Eye (tissue), 1 donor: ENCODE results near the gene ABHD17C.

ENCODE experiments used
- DNase-seq: peaks from one replicate; pipeline ENCODE4 v3.0.0-alpha.2; 2015

Gene ABHD17C

DNA sequence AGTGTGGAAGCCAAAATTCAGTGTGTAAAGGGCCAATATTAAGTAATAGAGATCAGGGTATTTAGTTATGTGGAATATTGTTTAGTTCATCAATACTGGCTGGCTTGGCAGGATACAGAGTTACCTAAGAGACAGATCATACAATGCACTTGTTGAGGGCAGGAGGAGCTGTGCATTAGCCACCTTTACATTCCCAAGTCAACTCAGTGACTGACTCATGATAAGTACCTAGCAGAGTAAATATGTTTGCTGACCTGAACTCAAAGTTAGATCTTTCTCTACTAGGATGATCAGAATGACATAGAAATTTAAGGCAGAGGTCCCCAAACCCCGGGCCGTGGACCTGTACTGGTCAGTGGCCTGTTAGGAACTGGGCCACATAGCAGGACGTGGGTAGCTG, 3.5 kb upstream of the ABHD17C start:
- DNase-seq, result no peak

DNA sequence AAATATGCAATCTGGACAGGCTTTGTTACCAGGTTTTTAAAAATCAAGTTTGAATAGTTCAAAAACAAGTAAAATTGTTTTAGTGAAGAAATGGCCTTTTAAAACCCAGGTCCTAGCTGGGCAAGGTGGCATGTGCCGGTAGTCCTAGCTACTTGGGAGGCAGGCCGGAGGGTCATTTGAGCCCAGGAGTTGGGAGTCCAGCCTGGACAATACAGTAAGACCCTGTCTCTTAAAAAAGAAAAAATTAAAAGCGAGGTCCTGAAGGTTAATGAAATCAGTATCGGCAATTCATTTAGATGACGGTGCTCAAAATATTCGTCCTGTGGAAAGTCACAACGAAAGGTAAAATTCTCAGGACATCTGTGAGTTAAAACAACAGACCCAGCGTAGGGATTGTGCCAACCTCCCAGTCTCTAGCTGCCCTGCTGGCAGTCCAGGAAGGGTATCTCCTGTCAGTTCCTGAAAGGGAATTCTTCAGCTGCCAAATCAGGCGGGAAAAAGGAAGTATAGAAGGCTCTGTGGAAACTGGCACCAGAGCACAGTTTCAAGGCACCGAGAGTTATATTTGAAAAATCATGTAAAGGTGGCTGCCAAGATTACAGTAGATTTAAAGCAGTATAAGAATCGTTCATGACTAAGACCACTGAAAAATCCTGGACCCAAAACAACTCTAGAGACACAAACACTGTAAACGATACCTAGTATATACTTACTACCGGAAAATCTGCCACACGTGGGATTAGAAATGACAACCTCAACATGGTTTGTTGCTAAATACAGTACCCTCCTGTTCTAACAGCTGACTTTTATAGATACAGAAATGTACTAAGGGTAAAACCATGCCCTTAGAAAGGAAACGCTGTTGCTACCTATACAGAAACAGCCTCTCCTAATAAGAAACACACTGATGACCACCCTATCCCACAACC, 1.2 kb upstream of the ABHD17C start:
- no peak for DNase-seq

DNA sequence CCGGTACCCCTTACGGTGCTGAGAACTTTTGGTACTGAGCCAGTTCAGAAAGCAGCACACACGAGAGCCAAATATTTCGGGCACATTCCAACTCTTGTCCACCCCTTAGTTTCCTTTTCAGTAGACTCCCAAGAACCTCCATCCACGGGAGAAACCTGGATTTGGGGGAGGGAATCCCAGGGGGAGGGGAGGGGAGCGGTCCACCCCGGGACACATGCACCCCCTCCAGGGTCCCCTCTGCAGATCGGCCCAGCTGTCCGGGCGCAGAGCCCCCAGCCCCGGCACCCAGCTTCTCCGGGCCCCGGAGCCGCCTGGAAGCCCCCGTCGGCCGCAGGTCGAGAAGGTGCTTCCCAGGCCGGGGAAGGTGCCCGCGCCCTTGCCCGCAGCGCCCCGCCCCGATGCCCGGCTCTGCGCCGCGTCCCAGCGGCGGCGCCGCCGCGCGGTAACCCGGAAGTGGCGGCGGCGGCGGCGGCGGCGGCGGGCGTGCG, 455 bp upstream of the ABHD17C start:
- DNase-seq, result peak; percentile 75

DNA sequence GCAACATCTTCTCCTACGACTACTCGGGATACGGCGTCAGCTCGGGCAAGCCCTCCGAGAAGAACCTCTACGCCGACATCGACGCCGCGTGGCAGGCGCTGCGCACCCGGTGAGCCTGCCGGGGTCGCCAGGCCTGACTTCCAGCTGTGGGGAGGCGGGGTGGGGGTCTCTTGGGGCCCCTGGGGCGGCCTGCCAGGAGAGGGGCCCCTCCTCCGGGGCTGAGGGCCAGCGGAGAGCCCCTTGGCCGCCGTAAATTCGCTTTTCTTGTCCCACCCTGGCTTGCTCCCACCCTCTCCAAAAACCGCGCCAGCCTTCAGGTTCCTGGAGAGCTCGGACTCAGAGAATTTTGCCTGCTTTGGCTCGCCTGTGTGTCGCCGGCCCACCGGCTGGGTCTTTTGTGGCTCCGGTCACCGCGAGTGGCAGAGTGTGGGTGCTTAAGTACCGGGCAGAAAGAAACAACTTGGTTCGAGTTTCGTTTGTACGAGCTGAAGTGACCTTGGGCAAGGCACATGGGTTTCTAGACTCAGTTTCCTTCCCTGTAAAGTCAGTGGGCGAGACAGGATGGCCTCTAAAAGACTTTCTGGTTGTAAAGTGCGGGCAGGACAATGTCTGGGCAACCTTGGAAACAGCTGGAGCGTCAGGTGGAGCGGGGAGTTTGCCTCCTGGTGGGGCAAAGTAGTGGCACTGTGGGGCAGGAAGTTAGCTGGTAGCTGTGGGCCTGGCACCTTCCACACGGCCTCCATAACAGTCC, 976 bp downstream of the ABHD17C start:
- peak; percentile 47 for DNase-seq

DNA sequence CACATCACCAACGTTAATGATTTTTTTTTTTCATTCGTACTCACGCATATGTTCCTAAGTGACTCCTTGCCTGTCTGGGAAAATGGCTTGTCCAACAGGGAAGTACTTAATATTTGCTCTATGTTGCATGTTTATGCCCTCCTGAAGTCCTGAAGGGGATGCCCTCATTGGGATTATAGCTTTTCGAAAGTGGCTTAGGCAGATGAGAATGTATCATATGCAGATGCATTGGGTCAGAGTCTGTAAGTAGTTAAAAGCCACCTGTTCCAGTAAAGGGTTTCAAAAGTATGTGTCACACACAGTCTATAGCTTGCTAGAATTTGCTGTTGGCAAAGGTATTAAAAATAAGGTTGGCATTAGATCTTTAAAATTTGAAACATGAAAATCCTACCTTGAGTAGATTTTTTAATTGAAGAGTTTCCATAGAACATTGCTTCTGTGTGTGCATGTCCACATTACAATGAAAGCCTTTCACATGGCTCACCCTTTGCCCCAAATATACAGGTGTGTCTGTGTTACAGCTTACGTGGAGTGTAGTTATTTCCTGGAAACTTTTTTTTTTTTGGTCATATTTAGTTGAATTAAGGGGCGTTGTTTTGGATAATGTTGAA, 2.1 kb downstream of the ABHD17C start:
- no peak for DNase-seq

DNA sequence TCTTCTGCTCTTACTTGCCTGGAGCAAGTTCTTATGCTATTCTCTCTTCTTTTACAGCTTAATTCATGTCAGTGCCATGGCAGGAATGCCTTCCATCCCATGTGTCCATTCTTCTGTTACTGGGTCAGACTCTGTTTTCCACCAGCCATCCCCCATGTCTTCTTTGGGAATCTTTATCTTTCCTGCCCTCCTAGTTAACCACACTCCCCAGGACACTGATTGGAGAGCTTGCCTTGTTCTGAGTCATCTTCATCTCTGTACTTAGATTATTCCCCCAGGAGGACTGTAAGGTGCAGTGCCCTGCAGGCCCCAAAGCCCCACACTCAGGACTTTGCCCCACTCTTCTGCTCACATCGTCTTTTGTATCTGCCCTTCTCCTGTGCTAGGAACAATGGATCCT, 3.6 kb downstream of the ABHD17C start:
- DNase-seq, result no peak

DNA sequence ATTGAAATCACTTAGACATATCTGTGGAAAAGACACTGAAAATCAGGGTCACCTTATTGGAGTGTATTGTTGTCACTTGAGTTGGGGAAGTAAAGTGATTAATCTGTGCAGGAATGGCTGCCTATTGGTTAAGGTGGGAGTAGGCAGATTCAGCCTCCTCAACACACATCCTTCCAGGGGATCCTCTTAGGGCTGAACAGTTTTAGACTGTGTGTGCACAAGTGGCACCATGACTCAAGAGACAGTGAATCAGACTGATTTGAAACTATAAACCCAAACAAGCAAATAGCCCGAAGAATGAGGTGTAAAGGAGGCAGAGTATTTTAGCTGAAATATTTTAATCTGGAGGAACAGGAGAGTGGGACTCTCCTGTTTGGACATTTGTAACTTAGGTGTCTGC, 4.9 kb downstream of the ABHD17C start:
- DNase-seq, result no peak

DNA sequence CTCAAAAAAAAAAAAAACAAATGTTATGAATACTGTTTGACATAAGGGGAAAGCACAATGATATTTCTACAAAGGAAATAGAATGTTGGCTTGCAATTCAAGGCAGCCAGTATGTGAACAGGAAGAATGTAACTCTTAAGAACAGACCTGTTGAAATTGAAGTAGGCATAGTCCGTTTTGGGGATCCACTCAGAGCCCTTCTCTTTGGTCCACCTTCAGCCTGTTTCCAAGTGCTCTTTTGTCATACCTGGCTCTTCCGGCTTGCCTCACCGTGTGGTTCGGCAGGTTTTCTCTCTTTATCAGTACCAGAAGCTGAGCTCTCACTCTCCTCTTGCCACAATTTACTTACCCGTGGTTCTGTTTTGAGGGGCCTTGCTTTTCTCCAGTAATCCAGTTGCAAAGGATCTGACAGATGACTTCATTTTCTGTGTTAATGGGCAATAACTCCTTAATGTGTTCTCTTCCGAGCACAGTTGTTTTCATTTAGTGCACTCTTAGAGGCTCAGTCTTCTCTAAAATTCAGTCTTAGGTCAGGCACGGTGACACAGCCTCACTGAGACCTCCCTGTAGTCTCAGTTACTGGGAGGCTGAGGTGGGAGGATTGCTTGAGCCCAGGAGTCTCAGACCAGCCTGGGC, 6.7 kb downstream of the ABHD17C start:
- no peak for DNase-seq

DNA sequence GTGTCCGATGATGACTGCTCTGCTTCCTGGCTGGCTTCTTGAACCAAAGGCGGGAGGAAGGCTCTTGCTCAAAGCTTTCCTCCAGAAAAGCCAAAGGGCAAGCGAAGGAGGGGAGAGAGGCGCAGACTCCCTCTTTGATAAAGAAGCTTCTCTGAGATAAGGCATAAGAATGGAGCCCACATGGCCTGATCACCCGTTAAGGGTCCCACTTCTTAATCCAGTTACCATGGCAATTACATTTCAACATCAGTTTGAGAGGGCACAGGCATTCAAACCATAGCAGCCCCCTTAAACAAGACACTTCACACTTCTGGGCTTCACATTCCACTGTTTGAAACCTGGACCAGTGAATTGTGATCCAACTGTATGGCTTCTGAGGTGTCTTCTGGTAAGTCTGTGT, 8.0 kb downstream of the ABHD17C start:
- DNase-seq, result no peak

DNA sequence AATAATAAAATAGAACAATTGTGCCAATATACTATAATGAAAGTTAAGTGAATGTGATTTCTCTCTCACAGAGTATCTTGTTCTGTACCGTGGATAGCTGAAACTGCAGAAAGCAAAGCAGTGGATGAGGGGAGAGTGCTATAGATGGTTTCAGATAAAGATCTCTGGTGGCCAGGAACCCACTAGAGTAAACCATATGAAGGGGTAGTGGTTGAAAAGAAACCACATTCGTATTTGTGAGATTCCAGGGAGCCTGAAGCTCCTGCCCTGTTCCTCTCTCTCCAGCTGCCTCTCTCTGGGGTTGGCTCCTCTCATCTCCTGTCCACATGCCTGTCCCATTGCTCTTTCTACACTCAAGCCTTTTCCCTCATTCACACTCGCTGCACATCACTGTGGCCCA, 8.9 kb downstream of the ABHD17C start:
- DNase-seq, result no peak

DNA sequence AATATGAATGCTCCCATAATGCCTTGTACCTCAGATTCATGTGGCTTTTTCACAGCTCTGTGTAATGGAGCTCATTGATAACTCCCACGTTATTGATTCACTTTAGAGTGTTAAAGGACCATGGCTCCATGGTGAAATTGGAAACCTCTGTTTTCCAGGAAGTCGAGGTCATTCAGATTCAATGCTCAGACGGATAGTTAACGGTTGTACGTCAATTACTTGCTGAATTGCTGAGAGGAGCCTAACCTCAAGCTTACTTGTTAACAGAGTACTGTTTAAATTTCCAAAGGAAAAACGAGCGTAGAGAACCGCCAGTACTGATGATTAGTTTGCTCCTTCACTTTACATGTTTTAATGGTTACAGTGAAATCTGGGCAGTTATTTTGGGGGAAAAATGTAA, 11.1 kb downstream of the ABHD17C start:
- peak; percentile 35 for DNase-seq

DNA sequence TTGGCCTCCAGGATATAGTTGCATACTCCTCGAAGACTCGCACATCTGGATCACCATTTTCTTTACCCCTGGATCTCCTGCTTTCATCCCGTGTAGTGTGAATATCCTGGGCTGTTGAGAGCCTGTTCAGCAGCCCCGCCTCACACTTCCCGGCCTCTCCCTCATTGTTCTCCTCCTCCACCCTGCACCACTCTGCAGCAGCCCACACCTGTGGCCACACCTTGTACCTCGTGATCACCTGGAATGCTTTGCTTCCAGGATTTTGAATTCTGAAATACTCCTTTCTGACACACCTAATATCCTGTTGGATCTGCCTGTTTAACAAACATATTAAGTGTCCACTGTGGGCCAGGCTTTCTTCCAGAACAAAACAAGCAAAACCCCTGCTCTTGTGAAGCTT, 14.4 kb downstream of the ABHD17C start:
- DNase-seq, result no peak

DNA sequence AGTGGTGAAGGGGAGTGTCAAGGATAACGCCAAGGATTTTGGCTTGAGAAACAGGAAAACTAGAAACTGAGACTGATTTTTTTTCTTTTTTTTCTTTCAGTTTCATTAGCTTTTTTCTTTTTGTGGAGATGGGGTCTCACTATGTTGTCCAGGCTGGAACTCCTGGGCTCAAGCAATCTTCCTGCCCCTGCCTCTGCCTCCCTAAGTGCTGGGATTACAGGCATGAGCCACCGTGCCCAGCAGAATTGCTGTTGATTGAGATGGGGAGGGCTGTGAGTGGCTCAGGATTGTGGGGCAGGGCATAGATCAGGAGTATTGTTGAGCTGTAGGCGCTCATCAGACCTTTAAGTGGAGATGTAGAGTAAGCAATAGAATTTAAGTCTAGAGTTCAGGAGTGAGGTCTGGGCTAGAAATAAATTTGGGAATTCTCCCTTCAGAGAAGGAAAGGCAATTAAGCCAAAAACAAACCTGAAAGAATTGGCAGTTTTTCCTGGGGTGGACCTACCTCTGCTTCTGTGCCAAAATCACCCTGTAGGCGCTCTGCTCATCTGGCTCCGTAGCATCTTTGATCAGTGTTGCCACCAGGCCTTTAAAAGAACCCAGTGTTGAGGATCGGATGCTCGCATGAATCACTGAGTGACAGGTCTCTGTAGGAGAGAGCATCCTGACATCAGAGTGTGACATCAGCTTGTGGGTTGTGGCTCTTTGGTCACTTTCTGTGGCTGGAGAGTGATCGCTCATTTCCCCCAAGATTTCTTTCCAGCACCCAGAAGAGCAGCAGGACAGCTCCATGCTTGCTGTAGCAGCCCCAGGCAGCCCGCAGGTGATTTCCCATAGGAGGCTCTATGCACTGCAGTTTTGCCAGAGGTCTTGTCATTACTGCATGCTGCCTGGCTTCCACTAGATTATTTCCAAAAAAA, 15.8 kb downstream of the ABHD17C start:
- no peak for DNase-seq

DNA sequence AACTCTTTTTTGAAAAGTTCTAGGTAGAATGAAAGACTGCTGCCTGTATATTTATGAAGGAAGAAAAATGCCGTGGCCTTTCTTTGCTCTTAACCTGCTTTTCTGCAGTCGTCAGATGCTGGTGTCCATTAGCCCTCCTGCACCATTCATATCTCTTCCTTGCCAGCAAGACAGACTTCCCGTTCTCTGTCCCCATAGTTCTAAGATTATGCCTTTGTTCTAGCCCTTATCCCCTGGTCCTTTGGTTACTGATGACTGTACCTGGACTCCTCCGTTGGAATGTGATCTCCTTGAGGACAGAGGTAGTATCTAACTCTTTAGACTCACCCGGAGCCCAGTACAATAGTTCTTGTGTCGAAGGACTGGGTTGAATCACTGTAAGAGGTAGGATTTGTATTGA, 16.8 kb downstream of the ABHD17C start:
- DNase-seq, result no peak

DNA sequence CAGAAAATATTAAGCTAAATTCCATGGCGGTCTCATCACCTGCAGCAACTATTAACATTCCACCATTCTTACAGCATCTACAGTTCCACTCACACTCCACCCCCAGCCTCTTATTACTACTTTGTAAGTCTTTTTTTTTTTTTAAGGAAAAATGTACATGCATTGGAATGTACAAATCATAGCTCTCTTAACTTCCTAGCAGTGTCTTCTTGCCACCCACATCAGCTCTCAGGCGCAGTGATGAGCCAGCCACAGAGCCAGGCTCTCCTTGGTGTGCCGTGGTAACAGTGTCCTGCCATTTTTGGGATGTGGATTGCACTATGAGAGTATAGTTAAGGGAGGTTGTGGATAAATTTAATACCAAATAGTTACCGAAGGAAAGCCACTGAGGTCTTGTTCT, 17.8 kb downstream of the ABHD17C start:
- DNase-seq, result no peak

DNA sequence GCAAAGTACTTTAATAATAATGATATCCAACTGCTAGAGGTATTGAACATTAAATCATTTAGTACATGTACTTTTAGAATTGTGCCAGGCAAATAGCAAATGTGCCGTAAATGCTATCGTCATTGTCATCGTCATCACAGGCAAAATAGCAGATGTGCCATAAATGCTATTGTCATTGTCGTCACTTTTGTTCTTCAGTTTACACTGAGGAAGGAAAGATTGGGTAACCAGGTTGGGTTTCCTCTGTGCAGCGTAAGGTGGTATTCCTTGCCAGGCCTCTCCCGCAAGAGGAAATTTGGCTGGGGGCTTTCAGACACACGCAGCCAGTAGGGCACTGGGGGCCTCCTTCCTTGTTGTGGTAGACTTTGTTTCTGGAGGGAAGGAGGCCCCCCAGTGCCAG, 26.4 kb downstream of the ABHD17C start:
- DNase-seq, result no peak

DNA sequence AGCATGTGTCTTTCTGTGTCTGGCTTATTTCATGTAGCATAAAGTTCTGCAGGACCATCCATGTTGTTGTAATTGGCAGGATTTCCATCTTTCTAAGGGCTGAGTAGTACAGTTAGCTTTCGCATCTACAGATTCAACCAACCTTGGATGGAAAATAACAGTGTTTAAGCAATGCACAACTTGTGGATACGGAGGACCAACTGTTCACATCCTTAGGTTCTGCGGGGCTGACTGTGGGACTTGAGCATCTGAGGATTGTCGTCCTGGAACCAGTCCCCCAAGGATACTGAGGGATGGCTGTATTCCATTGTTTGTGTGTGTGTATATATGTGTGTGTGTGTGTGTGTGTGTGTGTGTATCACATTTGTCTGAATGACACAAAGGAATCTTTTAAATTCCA, 27.7 kb downstream of the ABHD17C start:
- no peak for DNase-seq

DNA sequence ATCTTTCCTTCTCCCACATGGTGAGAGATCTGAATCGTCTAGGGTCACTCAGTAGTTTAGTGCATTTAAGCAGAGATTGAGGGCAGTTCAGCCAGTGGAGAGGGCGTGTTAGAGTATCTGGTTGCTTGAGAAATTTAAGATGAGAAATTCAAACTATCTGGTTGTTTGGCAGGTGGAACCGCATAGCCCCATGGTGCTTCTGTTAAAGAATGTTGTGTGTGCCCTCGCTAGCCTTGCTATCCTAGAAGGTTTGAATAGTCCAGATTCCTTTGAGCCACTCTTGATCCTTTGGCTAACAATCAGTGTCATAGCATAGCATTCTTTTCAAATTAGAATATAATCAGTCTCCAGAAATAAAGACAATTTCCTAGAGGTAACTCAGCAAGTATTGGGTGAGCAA, 32.1 kb downstream of the ABHD17C start:
- DNase-seq, result no peak

DNA sequence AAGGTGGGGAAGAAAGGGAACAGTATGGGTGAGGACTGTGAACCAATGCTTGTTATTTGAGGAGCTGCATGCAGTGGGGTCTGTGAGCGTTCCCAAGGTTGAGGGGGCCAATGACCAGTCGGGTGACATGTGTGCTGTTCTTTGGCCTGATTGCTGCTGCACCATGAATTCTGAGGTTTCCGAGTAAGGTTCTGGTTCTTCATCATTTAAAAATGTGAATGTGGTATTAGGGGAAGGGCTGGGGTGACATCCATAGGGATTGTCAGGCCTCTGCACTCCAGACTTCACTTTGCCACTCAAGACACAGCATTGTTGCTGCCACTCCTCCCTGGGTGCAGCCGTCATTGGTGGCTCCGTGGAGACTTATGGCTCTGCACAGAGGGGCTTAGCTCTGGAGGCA, 32.5 kb downstream of the ABHD17C start:
- no peak for DNase-seq

DNA sequence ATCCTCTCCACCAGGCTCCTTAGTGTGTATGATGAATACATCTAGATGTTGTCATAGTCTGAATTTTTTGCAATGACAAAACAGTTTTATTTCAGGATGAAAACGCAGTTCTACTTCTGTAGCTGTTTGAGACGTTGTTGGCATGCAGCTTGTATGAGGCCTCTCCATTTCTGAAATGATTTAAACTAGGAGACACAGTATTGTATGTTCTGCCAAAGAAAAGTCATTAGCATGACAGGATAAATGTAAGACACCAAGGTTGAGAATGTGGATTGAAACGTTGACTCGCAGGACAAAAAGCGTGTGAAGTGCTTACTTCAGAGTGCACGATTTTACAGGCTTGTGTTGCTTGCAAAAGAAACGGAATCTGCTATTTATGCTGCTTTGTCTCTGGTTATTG, 35.3 kb downstream of the ABHD17C start:
- DNase-seq, result no peak

DNA sequence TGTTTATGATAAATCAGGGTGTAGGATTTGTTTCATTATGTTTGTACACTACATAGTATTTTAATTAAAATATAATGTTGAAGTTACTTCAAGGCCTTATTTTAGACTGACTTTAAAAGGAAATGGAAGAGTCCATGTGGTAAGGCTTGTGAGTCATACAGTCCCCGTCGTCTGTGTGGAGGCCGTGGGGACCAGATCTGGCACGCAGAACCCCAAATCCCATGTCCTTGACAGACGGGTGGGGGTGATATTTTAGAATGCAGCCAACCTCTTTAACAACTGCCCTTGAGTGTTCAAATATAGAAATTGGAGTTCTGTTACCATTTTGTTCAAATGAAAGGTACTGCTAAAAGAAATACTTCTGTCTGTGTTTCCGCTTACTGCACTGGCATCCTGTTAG, 35.8 kb downstream of the ABHD17C start:
- DNase-seq, result no peak

DNA sequence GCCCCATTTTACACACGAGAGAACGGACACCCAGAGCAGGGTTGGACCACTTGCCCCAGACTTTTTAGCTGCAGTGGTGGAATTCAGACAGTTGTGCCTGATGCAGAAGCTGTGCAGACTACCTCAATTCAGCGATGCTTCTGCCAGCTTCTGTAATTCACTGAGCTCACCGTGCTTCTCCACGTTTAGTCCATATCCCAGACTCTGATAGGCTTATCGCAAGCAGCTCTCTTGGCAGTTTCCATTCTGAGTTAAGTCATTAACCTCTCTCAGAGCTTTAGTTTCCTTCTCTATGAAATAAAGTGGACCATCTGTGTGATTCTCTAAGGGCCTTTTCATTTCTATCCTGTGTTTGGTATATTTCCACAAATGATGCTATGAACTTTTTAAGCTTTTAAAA, 37.1 kb downstream of the ABHD17C start:
- no peak for DNase-seq
